ENCODE measurements around the gene B3GNT5. TPM values are rescaled to one million over a fixed set of nuclear protein-coding genes. Genes with fewer than 3 reads are reported as not detected.
A peak's percentile ranks its signal among the peaks of the same experiment; 100 is the strongest.

Gene B3GNT5
- total RNA-seq, 1 experiment from 2014 or later, result 42.9 TPM

GRCh38 chr3:183255348-183255730 is 2.3 kb downstream of the B3GNT5 start:
- Mint-ChIP-seq H3K4me3 (ENCODE audit: low read depth, unreplicated experiment) (peak overlapping the region; percentile 84), H3K27me3 (ENCODE audit: unreplicated experiment) (no peaks in the 10 kb centered on the region), H3K4me1 (ENCODE audit: low read depth, unreplicated experiment) (peaks cover 51% of the 10 kb centered on the region), H3K9me3 (ENCODE audit: low read depth, unreplicated experiment) (no peaks in the 10 kb centered on the region), H3K27ac (ENCODE audit: unreplicated experiment) (peak overlapping the region; percentile 69), H3K36me3 (ENCODE audit: insufficient read depth, unreplicated experiment) (peaks cover 52% of the 10 kb centered on the region)
- peak; percentile 47 for DNase-seq
- intact Hi-C loops (cut with micrococcal nuclease; ENCODE audit: unreplicated experiment), result loop anchor here (2.0 to 10.0 kb wide), 3 partner anchors 73 to 131 kb away; no protein-coding TSS in a partner anchor
- TSS peak; percentile 36 for BruUV-seq (replicated peaks)
- TF ChIP-seq CTCF (IDR thresholded peaks at IDR 0.05; ENCODE audit: unreplicated experiment), result no peak
- CTCF ChIA-PET, result interaction anchor here (1.9 to 3.7 kb wide), 2 partner anchors 20 to 127 kb away, joined by 6 to 18 read pairs; no protein-coding TSS in a partner anchor

- H3K9me3 Mint-ChIP-seq (ENCODE audit: low read depth, unreplicated experiment), result no peaks in the 10 kb centered on the region
- CTCF ChIA-PET, result interaction anchor here (0.6 to 1.8 kb wide), 6 partner anchors 11 to 123 kb away, joined by 3 to 15 read pairs (median 4); no protein-coding TSS in a partner anchor
- TF ChIP-seq CTCF (IDR thresholded peaks at IDR 0.05; ENCODE audit: unreplicated experiment), result no peak
- H3K27ac Mint-ChIP-seq (ENCODE audit: unreplicated experiment), result no peak overlapping the region
- BruUV-seq (replicated peaks), result no TSS peak
- H3K4me1 Mint-ChIP-seq (ENCODE audit: low read depth, unreplicated experiment), result peaks cover 59% of the 10 kb centered on the region
- intact Hi-C loops (cut with micrococcal nuclease; ENCODE audit: unreplicated experiment), result loop anchor here (10.0 kb wide), 1 partner anchor 134 kb away; no protein-coding TSS in a partner anchor
- no peak overlapping the region for H3K4me3 Mint-ChIP-seq (ENCODE audit: low read depth, unreplicated experiment)
- no peaks in the 10 kb centered on the region for H3K27me3 Mint-ChIP-seq (ENCODE audit: unreplicated experiment)
- DNase-seq, result peak; percentile 52
- peaks cover 47% of the 10 kb centered on the region for H3K36me3 Mint-ChIP-seq (ENCODE audit: insufficient read depth, unreplicated experiment)
Measured at GRCh38 chr3:183259087-183259486, 6.0 kb downstream of the B3GNT5 start.

- Mint-ChIP-seq H3K36me3 (ENCODE audit: insufficient read depth, unreplicated experiment) (peaks cover 42% of the 10 kb centered on the region), H3K4me3 (ENCODE audit: low read depth, unreplicated experiment) (no peak overlapping the region), H3K9me3 (ENCODE audit: low read depth, unreplicated experiment) (no peaks in the 10 kb centered on the region), H3K4me1 (ENCODE audit: low read depth, unreplicated experiment) (peaks cover 59% of the 10 kb centered on the region), H3K27me3 (ENCODE audit: unreplicated experiment) (no peaks in the 10 kb centered on the region), H3K27ac (ENCODE audit: unreplicated experiment) (peak overlapping the region; percentile 1)
- no peak for TF ChIP-seq CTCF (IDR thresholded peaks at IDR 0.05; ENCODE audit: unreplicated experiment)
- DNase-seq, result no peak
- no TSS peak for BruUV-seq (replicated peaks)
- CTCF ChIA-PET, result interaction anchor here (1.4 to 1.8 kb wide), 3 partner anchors 11 to 123 kb away, joined by 4 to 15 read pairs (median 4); no protein-coding TSS in a partner anchor
- intact Hi-C loops (cut with micrococcal nuclease; ENCODE audit: unreplicated experiment), result loop anchor here (2.0 to 10.0 kb wide), 2 partner anchors 47 to 135 kb away; no protein-coding TSS in a partner anchor
Measured at GRCh38 chr3:183259621-183260020, 6.6 kb downstream of the B3GNT5 start.

- peaks cover 54% of the 10 kb centered on the region for H3K4me1 Mint-ChIP-seq (ENCODE audit: low read depth, unreplicated experiment)
- no peak overlapping the region for H3K4me3 Mint-ChIP-seq (ENCODE audit: low read depth, unreplicated experiment)
- intact Hi-C loops (cut with micrococcal nuclease; ENCODE audit: unreplicated experiment), result loop anchor here (2.0 kb wide), 1 partner anchor 46 kb away; no protein-coding TSS in a partner anchor
- H3K36me3 Mint-ChIP-seq (ENCODE audit: insufficient read depth, unreplicated experiment), result peaks cover 35% of the 10 kb centered on the region
- DNase-seq, result no peak
- H3K27ac Mint-ChIP-seq (ENCODE audit: unreplicated experiment), result peak overlapping the region; percentile 1
- no peak for TF ChIP-seq CTCF (IDR thresholded peaks at IDR 0.05; ENCODE audit: unreplicated experiment)
- H3K9me3 Mint-ChIP-seq (ENCODE audit: low read depth, unreplicated experiment), result no peaks in the 10 kb centered on the region
- no TSS peak for BruUV-seq (replicated peaks)
- CTCF ChIA-PET, result interaction anchor here (0.8 to 1.7 kb wide), 2 partner anchors 7 to 15 kb away, joined by 3 to 4 read pairs; partner anchors contain the start of gene B3GNT5
- no peaks in the 10 kb centered on the region for H3K27me3 Mint-ChIP-seq (ENCODE audit: unreplicated experiment)
Measured at GRCh38 chr3:183260167-183260904, 7.3 kb downstream of the B3GNT5 start.
